ENCODE measurements around the gene KATNAL1. TPM values are rescaled to one million over a fixed set of nuclear protein-coding genes. Genes with fewer than 3 reads are reported as not detected.

Gene KATNAL1
- total and polyA plus RNA-seq, 2 of the 4 experiments (the other 2 are of a cell fraction), result 6.9 to 16.8 TPM

- H2BK20ac ChIP-seq (ENCODE audit: low read depth, low read length), result no peak overlapping the region
- in situ Hi-C loops (cut with MboI; ENCODE audit: low sequenced_read_pairs) (no loop called here), dilution Hi-C loops (cut with HindIII; ENCODE audit: low sequenced_read_pairs, unreplicated experiment) (no loop called here), intact Hi-C loops (cut with micrococcal nuclease) (no loop called here)
- no peak overlapping the region for H3K9ac ChIP-seq (ENCODE audit: low read depth, low read length)
- no peak overlapping the region for H3K23ac ChIP-seq (ENCODE audit: low read depth, low read length)
- TF ChIP-seq FOS (IDR thresholded peaks at IDR 0.05; ENCODE audit: low read depth, low read length), result no peak
- TF ChIP-seq CEBPB (IDR thresholded peaks at IDR 0.05; ENCODE audit: low read depth, low read length), result peak; percentile 70
- H2AK5ac ChIP-seq (ENCODE audit: low read depth, low read length), result no peak overlapping the region
- H3K27me3 ChIP-seq (ENCODE audit: control insufficient read depth, insufficient read depth, low read length), result no peaks in the 10 kb centered on the region
- no peaks in the 10 kb centered on the region for H3K36me3 ChIP-seq (ENCODE audit: control insufficient read depth, insufficient read depth, low read length)
- no peak for ATAC-seq (ENCODE audit: low read depth)
- H2BK120ac ChIP-seq (ENCODE audit: low read depth, low read length), result no peak overlapping the region
- 100% methylated on average over 2 of the region's 15 CpGs; no CpG with 5 or more reads in 1 of the 2 experiments for WGBS, 2 experiments (ENCODE audit: extremely low coverage in 2 of 2, insufficient read length in 1 of 2)
- no peak overlapping the region for H3K4ac ChIP-seq (ENCODE audit: low read depth, low read length)
- BruUV-seq (replicated peaks), result no TSS peak
- no peak overlapping the region for H2BK5ac ChIP-seq (ENCODE audit: low read depth, low read length, poor library complexity, severe bottlenecking)
- H2AK9ac ChIP-seq (replicated peaks; ENCODE audit: low read depth, low read length, poor library complexity), result no peak overlapping the region
- no peak overlapping the region for H4K5ac ChIP-seq (ENCODE audit: low read depth, low read length)
- ChIA-PET CTCF (interaction anchor here (0.6 kb wide), 1 partner anchor 1359 kb away, joined by 3 read pairs; no protein-coding TSS in a partner anchor), POLR2A (ENCODE audit: unreplicated experiment) (no interaction called here)
- no peak overlapping the region for H3K4me3 ChIP-seq (ENCODE audit: insufficient read depth, low read depth, low read length)
- no peaks in the 10 kb centered on the region for H3K9me3 ChIP-seq (ENCODE audit: control insufficient read depth, insufficient read depth, low read length)
- H2AFZ ChIP-seq (replicated peaks; ENCODE audit: low read length, poor library complexity), result peak overlapping the region; percentile 52
- H3K79me1 ChIP-seq (ENCODE audit: low read depth in 1 of 2, low read length in 2 of 2), result no peaks in the 10 kb centered on the region
- DNase-seq, result no peak
- H3K14ac ChIP-seq (replicated peaks; ENCODE audit: low read depth, low read length), result no peak overlapping the region
- H3K18ac ChIP-seq (ENCODE audit: low read depth, low read length), result no peak overlapping the region
- no peaks in the 10 kb centered on the region for H3K9me1 ChIP-seq (ENCODE audit: insufficient read depth, low read length)
- H4K8ac ChIP-seq (ENCODE audit: low read depth in 2 of 2, low read length in 2 of 2), result no peak overlapping the region
- no peak overlapping the region for H3K4me2 ChIP-seq (ENCODE audit: low read depth, low read length)
- H2BK15ac ChIP-seq (ENCODE audit: low read depth, low read length), result no peak overlapping the region
- H3K4me1 ChIP-seq (ENCODE audit: control insufficient read depth, insufficient read depth, low read length), result no peaks in the 10 kb centered on the region
- H4K20me1 ChIP-seq (ENCODE audit: insufficient read depth, low read length), result no peaks in the 10 kb centered on the region
- H3K56ac ChIP-seq (ENCODE audit: extremely low read depth, insufficient read depth, low read length), result no peak overlapping the region
- H4K91ac ChIP-seq (ENCODE audit: insufficient read depth, low read depth, low read length), result no peak overlapping the region
- no peak overlapping the region for H3K27ac ChIP-seq (ENCODE audit: insufficient read depth, low read length)
Measured at GRCh38 chr13:30172593-30173302, 134.6 kb downstream of the KATNAL1 start.

All from IMR-90 (cell line).